PC-9 (cell line): Measurements from ENCODE around the gene SLC13A4. TPM values are rescaled to one million over a fixed set of nuclear protein-coding genes. Genes with fewer than 3 reads are reported as not detected.
"Not testable (repeated sequence)": the region's sequence is repeated elsewhere in the genome, so short reads cannot be mapped to it uniquely, and the experiment has no call there.

ENCODE experiments used
- BruUV-seq: library from RNA; stranded (reverse); fragments of 400-500 nt; replicated peaks from 2 replicates; lab custom pipeline; 2021; lab: Mats Ljungman, UMichigan
- CTCF ChIA-PET: fragments of 300-600 bp; sonication (Branson Sonifier 250); formaldehyde crosslinking; loops from one replicate; lab custom pipeline; 2022; ENCODE audit warnings: antibody characterized with exemption; lab: Charles Lee
- POLR2A ChIA-PET: fragments of 300-600 bp; sonication (Branson Sonifier 250); formaldehyde crosslinking; loops from one replicate; lab custom pipeline; 2022; ENCODE audit warnings: antibody characterized with exemption; ENCODE audit not compliant: unreplicated experiment; lab: Charles Lee
- DNase-seq, 2 experiments: peaks; one replicate each; pipeline versions ENCODE4 v3.0.0 to v3.0.0-alpha.2; 2015 to 2022; ENCODE audit warnings: mixed read lengths in 1 of 2
- H2AFZ ChIP-seq: fragments of 200-600 bp; sonication (generic); 2 replicates; pipeline ENCODE4 v1.8.1; 2017; ENCODE audit warnings: antibody characterized with exemption
- H3F3A ChIP-seq: fragments of 200-600 bp; sonication (generic); 2 replicates; pipeline ENCODE4 v1.8.1; 2017; ENCODE audit warnings: antibody characterized with exemption, mild to moderate bottlenecking, low read depth; ENCODE audit not compliant: insufficient read depth
- H3K27ac ChIP-seq: fragments of 200-600 bp; sonication (generic); 2 replicates; pipeline ENCODE4 v1.6.1; 2016; ENCODE audit warnings: mixed run types
- H3K27me3 ChIP-seq: fragments of 200-600 bp; sonication (generic); 2 replicates; pipeline ENCODE4 v1.6.1; 2016; ENCODE audit warnings: low read depth, mixed run types; ENCODE audit not compliant: insufficient read depth
- H3K36me3 ChIP-seq: fragments of 200-600 bp; sonication (generic); 2 replicates; pipeline ENCODE4 v1.6.1; 2016; ENCODE audit warnings: low read depth, mixed run types
- H3K4me1 ChIP-seq: fragments of 200-600 bp; sonication (generic); replicated peaks from 2 replicates; pipeline ENCODE4 v1.6.1; 2016; ENCODE audit warnings: mixed run types; ENCODE audit not compliant: insufficient read depth
- H3K4me2 ChIP-seq: fragments of 200-600 bp; sonication (generic); 2 replicates; pipeline ENCODE4 v1.6.1; 2017; ENCODE audit warnings: mixed run types
- H3K4me3 ChIP-seq: fragments of 200-600 bp; sonication (generic); 2 replicates; pipeline ENCODE4 v1.6.1; 2016; ENCODE audit warnings: mixed run types
- H3K79me2 ChIP-seq: fragments of 200-600 bp; sonication (generic); 2 replicates; pipeline ENCODE4 v1.6.1; 2017; ENCODE audit warnings: low read depth, mixed run types
- H3K9me2 ChIP-seq: fragments of 200-600 bp; sonication (generic); 2 replicates; pipeline ENCODE4 v1.8.1; 2017; ENCODE audit warnings: mild to moderate bottlenecking; ENCODE audit not compliant: insufficient read depth
- H3K9me3 ChIP-seq: fragments of 200-600 bp; sonication (generic); 2 replicates; pipeline ENCODE4 v1.8.1; 2016; ENCODE audit warnings: low read depth; ENCODE audit not compliant: insufficient read depth
- H4K20me1 ChIP-seq: fragments of 200-600 bp; sonication (generic); 2 replicates; pipeline ENCODE4 v1.8.1; 2017; ENCODE audit not compliant: insufficient read depth
- CTCF ChIP-seq: fragments of 200-600 bp; sonication (generic); conservative IDR thresholded peaks from 2 replicates; pipeline ENCODE4 v1.6.1; 2017; ENCODE audit warnings: mixed run types, antibody characterized with exemption, mild to moderate bottlenecking, moderate library complexity
- EZH2 ChIP-seq: fragments of 200-600 bp; sonication (generic); IDR thresholded peaks from 2 replicates; pipeline ENCODE4 v1.8.0; 2017; ENCODE audit warnings: antibody characterized with exemption, low read depth
- intact Hi-C: fragments of 100-400 bp; cut with micrococcal nuclease; formaldehyde crosslinking; loops from one replicate; pipeline ENCODE4 v1.10.0; 2022; ENCODE audit not compliant: unreplicated experiment
- total RNA-seq: library from RNA; stranded (reverse); gene quantifications from 2 replicates; pipeline ENCODE4 v1.2.3, GENCODE V29; 2021

SLC13A4 gene
- total RNA-seq, 1 experiment from 2014 or later, result not detected

GRCh38 chr7:135693558-135693957 lies 34.4 kb downstream of the SLC13A4 start:
- TF ChIP-seq EZH2 (no peak), CTCF (no peak)
- no peaks in the 10 kb centered on the region for H3K9me2 ChIP-seq
- H3K27ac ChIP-seq, result no peak overlapping the region
- BruUV-seq, result no TSS peak
- H3K36me3 ChIP-seq, result no peaks in the 10 kb centered on the region
- no peak overlapping the region for H3K4me3 ChIP-seq
- no peaks in the 10 kb centered on the region for H3K27me3 ChIP-seq
- H3K4me2 ChIP-seq, result no peak overlapping the region
- POLR2A ChIA-PET, result no interaction called here
- H3K79me2 ChIP-seq, result no peaks in the 10 kb centered on the region
- no peaks in the 10 kb centered on the region for H3K9me3 ChIP-seq
- no peaks in the 10 kb centered on the region for H4K20me1 ChIP-seq
- no peak overlapping the region for H2AFZ ChIP-seq
- no peak for DNase-seq
- H3K4me1 ChIP-seq, result no peaks in the 10 kb centered on the region
- no peaks in the 10 kb centered on the region for H3F3A ChIP-seq
- CTCF ChIA-PET, result interaction anchor here (0.5 kb wide), 1 partner anchor 94 kb away, joined by 3 read pairs; no protein-coding TSS in a partner anchor
- intact Hi-C loops, result no loop called here

GRCh38 chr7:135692606-135693005 lies 35.4 kb downstream of the SLC13A4 start:
- POLR2A ChIA-PET, CTCF ChIA-PET: not testable (repeated sequence)

DNA sequence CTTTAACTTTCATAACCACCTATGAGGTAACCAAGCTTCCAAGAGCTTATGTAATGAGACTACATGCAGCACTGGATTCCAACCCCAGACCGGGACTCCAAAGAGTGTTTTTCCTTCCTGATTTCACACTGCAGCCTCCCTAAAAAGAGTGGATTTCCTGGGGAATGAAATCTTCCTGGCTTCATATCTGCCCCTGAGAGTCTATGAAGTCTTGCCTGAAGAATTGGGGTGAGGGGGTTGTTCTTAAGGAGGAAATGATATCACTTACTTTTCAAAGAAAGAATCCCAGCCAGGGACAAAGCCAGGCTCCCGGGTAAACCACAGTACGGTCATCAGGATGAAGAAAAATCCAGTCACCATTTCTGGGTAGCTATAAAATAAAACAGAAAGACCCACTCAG lies 35.9 kb downstream of the SLC13A4 start:
- no TSS peak for BruUV-seq
- no peak for DNase-seq
- H3K27ac ChIP-seq, result no peak overlapping the region
- no peak overlapping the region for H2AFZ ChIP-seq
- CTCF ChIA-PET, result no interaction called here
- no peaks in the 10 kb centered on the region for H3K9me2 ChIP-seq
- H3K4me1 ChIP-seq, result no peaks in the 10 kb centered on the region
- H4K20me1 ChIP-seq, result no peaks in the 10 kb centered on the region; the same call in 1 of the 2 replicates
- no peaks in the 10 kb centered on the region for H3K36me3 ChIP-seq
- intact Hi-C loops, result no loop called here
- H3K4me2 ChIP-seq, result no peak overlapping the region
- no peak overlapping the region for H3K4me3 ChIP-seq
- no peaks in the 10 kb centered on the region for H3K27me3 ChIP-seq
- no peaks in the 10 kb centered on the region for H3K79me2 ChIP-seq
- POLR2A ChIA-PET, result no interaction called here
- H3K9me3 ChIP-seq, result no peaks in the 10 kb centered on the region
- H3F3A ChIP-seq, result no peaks in the 10 kb centered on the region
- TF ChIP-seq EZH2 (no peak), CTCF (no peak)

More at GRCh38 chr7:135692606-135693005, 35.4 kb downstream of the SLC13A4 start:
- H4K20me1 ChIP-seq, H3K9me3 ChIP-seq, H3K27me3 ChIP-seq, H3K27ac ChIP-seq, BruUV-seq, DNase-seq, H3K4me3 ChIP-seq, H3K36me3 ChIP-seq, H3F3A ChIP-seq, H3K79me2 ChIP-seq, H2AFZ ChIP-seq, H3K4me1 ChIP-seq, H3K9me2 ChIP-seq, H3K4me2 ChIP-seq, intact Hi-C loops: not testable (repeated sequence)

DNA sequence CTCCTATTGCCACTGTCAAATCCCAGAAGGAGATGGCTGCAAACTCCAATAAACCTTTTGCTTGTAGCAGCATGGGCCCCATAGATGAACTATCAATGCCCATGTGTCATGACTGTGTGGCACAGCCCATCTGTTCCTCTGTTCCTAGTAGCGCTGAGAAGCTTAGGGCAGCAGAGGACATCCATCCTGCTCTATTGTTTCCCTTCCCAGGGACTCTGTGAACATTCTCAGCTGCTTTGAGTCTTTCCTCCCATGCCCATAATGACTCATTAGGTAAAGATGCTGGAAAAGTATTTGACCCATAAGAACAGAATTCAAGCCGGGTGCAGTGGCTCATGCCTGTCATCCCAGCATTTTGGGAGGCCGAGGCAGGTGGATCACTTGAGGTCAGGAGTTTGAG lies 37.4 kb downstream of the SLC13A4 start:
- Histone ChIP-seq H3K9me3 (no peaks in the 10 kb centered on the region), H3K27me3 (no peaks in the 10 kb centered on the region), H2AFZ (no peak overlapping the region), H3F3A (no peaks in the 10 kb centered on the region), H3K79me2 (no peaks in the 10 kb centered on the region), H3K27ac (no peak overlapping the region), H3K4me3 (no peak overlapping the region), H3K4me1 (no peaks in the 10 kb centered on the region), H4K20me1 (no peaks in the 10 kb centered on the region; the same call in 1 of the 2 replicates), H3K4me2 (no peak overlapping the region), H3K36me3 (no peaks in the 10 kb centered on the region), H3K9me2 (no peaks in the 10 kb centered on the region)
- ChIA-PET CTCF (no interaction called here), POLR2A (no interaction called here)
- no TSS peak for BruUV-seq
- TF ChIP-seq CTCF (no peak), EZH2 (no peak)
- intact Hi-C loops, result no loop called here
- no peak for DNase-seq
